Spleen (tissue), 11 donors: ENCODE measurements around the gene ZNF736. TPM values are rescaled to one million over a fixed set of nuclear protein-coding genes. Genes with fewer than 3 reads are reported as not detected.

Experiments
- DNase-seq: peaks from one replicate; pipeline ENCODE4 v3.0.0-alpha.2; 2020
- H3K27ac ChIP-seq, 8 donors: fragments of 200-600 bp; sonication (generic) in 7 of 8; 1 replicate in 4 of 8; 2 replicates in 4 of 8; pipeline versions ENCODE4 v1.5.0 to v1.8.0; 2016 to 2021; ENCODE audit warnings: inconsistent platforms in 4 of 8, mild to moderate bottlenecking in 4 of 8, moderate library complexity in 1 of 8
- H3K27me3 ChIP-seq, 7 donors: fragments of 200-600 bp; sonication (generic) in 6 of 7; replicated peaks in 1 of 7; 1 replicate in 4 of 7; 2 replicates in 3 of 7; pipeline versions ENCODE4 v1.5.0 to v1.8.0; 2016 to 2021; ENCODE audit warnings: inconsistent platforms in 3 of 7, mild to moderate bottlenecking in 1 of 7
- H3K36me3 ChIP-seq, 6 donors: fragments of 200-600 bp; sonication (generic) in 5 of 6; 1 replicate in 4 of 6; 2 replicates in 2 of 6; pipeline versions ENCODE4 v1.5.0 to v1.8.0; 2016 to 2021; ENCODE audit warnings: inconsistent platforms in 2 of 6
- H3K4me1 ChIP-seq, 6 donors: fragments of 200-600 bp; sonication (generic) in 5 of 6; 1 replicate in 3 of 6; 2 replicates in 3 of 6; pipeline versions ENCODE4 v1.5.0 to v1.8.0; 2016 to 2021; ENCODE audit warnings: inconsistent platforms in 3 of 6
- H3K4me3 ChIP-seq, 8 donors: fragments of 200-600 bp; sonication (generic) in 7 of 8; 1 replicate in 4 of 8; 2 replicates in 4 of 8; pipeline versions ENCODE4 v1.5.0 to v1.8.0; 2016 to 2021; ENCODE audit warnings: inconsistent platforms in 4 of 8, mild to moderate bottlenecking in 4 of 8, moderate library complexity in 2 of 8
- H3K9me3 ChIP-seq, 8 donors: fragments of 200-600 bp; sonication (generic) in 7 of 8; 1 replicate in 4 of 8; 2 replicates in 4 of 8; pipeline versions ENCODE4 v1.5.0 to v1.8.0; 2016 to 2021; ENCODE audit warnings: inconsistent platforms in 4 of 8
- POLR2A ChIP-seq, 3 donors: fragments of 450-650 bp; IDR thresholded peaks; one replicate each; pipeline ENCODE4 v1.5.1; 2017; ENCODE audit warnings: antibody characterized with exemption in 3 of 3, mild to moderate bottlenecking in 1 of 3
- POLR2AphosphoS5 ChIP-seq, 3 donors: sonication (generic); formaldehyde crosslinking; IDR thresholded peaks; one replicate each; pipeline ENCODE4 v1.5.1; 2017; ENCODE audit warnings: antibody characterized with exemption in 3 of 3
- WGBS, 5 donors: extraction: QIAGEN DNeasy Blood & Tissue Kit in 3 of 5; methylation state at CpG; one replicate each; pipeline versions ENCODE4 v1.1.5 to v1.1.7; 2013 to 2018; 5-methylcytosine and 5-hydroxymethylcytosine counted together
- intact Hi-C: fragments of 100-400 bp; cut with DNase I; formaldehyde crosslinking; loops from one replicate; pipeline ENCODE4 v1.15.0; 2023; ENCODE audit warnings: low total_unique reads
- polyA plus RNA-seq, 3 donors: library from polyadenylated mRNA; stranded (reverse); fragments of 200-250 nt; gene quantifications; one replicate each; pipeline ENCODE4 v1.2.1, GENCODE V29; 2013
- total RNA-seq, 7 donors: library from RNA; depleted of rRNA in 3 of 7; stranded (reverse); fragments of >200 nt in 3 of 7; fragmentation: NEBNext Ultra II Directional in 4 of 7; extraction: Animal tissue kit (Norgen Biotek cat#: 25700) in 4 of 7; gene quantifications; one replicate each; pipeline versions ENCODE4 v1.1.0 to v1.2.1, GENCODE V29; 2016 to 2021
- TF ChIP-seq, protein P1 (sequence below), 11 experiments: fragments of 200-600 bp in 7 of 11; fragments of 450-650 bp in 4 of 11; sonication (generic) in 4 of 11; IDR thresholded peaks in 8 of 11; conservative IDR thresholded peaks in 3 of 11; 1 replicate in 7 of 11; 2 replicates in 4 of 11; pipeline versions ENCODE4 v1.4.0 to v1.8.0; 2016 to 2021; ENCODE audit warnings: antibody characterized with exemption in 11 of 11, inconsistent platforms in 4 of 11, mild to moderate bottlenecking in 1 of 11
- donor health status: healthy with polysubstance abuse.
- donor health status: DM: no; HTN: no; CAD: no; lungs with moderate emphysema.
- donor health status: DM: no; HTN: no; CAD: no.
- donor health status: Bipolar disorder and iron deficiency.
- donor health status: healthy.
- donor health status: DM: no; HTN: no; CAD: no.
- donor health status: DM: yes; HTN: yes; CAD: no.

ZNF736 gene
- total and polyA plus RNA-seq, 10 donors = 4.5 to 35.4 (median 28.6) TPM

DNA sequence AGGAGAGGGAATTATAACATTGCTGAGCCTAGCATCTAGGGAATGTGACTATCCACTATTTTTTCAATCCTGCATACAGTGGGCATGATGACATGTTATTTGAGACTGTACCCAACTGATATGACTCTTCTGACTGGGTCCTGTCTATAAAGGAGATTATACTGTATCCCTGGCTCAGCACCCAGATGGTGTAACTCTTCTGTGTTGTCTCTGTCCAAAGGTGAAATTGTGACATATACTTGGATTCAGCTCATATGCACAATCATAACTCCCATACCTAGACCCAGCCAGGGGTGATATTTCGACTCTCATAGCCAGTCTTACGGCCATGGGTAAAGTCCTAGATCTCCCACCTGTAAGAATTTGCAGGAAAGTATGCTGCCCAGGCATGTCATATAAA lies 59.3 kb downstream of the ZNF736 start:
- intact Hi-C loops = no loop called here
- WGBS, 5 donors = 77 to 87% (median 81%) methylated on average over 2 of the region's 2 CpGs
- H3K27me3 ChIP-seq = no peaks in the 10 kb centered on the region

DNA sequence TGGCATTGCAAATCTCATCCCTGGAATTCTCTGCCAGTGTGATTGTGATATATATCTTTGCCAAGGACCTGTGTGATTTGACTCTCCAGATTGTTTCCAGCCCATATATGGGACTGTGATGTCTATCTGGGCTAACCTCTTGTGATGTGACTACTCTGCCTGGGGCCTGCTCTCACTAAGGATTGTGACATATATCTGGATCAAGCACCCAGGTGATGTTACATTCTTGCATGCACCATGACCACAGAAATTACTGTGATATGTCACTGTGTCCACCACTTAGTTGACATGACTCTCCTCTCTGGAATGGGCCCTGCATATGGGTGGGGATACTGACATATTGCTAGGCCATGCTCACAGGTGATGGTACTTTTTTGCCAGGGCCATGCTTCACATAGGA lies 86.6 kb downstream of the ZNF736 start:
- H3K36me3 ChIP-seq = no peaks in the 10 kb centered on the region
- peaks cover 0 to 55% (median 21%) of the 10 kb centered on the region in 8 donors for H3K9me3 ChIP-seq
- DNase-seq = no peak
- intact Hi-C loops = no loop called here
- H3K27me3 ChIP-seq = no peaks in the 10 kb centered on the region
- H3K4me3 ChIP-seq = no peak overlapping the region
- no peaks in the 10 kb centered on the region for H3K4me1 ChIP-seq
- no peak overlapping the region for H3K27ac ChIP-seq
- TF ChIP-seq, protein P1, sequence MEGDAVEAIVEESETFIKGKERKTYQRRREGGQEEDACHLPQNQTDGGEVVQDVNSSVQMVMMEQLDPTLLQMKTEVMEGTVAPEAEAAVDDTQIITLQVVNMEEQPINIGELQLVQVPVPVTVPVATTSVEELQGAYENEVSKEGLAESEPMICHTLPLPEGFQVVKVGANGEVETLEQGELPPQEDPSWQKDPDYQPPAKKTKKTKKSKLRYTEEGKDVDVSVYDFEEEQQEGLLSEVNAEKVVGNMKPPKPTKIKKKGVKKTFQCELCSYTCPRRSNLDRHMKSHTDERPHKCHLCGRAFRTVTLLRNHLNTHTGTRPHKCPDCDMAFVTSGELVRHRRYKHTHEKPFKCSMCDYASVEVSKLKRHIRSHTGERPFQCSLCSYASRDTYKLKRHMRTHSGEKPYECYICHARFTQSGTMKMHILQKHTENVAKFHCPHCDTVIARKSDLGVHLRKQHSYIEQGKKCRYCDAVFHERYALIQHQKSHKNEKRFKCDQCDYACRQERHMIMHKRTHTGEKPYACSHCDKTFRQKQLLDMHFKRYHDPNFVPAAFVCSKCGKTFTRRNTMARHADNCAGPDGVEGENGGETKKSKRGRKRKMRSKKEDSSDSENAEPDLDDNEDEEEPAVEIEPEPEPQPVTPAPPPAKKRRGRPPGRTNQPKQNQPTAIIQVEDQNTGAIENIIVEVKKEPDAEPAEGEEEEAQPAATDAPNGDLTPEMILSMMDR (IDR thresholded peaks at IDR 0.05 in 8 of 11, conservative IDR thresholded peaks at IDR 0.05 in 3 of 11) = no peak
- no peak for TF ChIP-seq POLR2AphosphoS5 (IDR thresholded peaks at IDR 0.05)
- TF ChIP-seq POLR2A (IDR thresholded peaks at IDR 0.05) = no peak

More for the DNA sequence above, 59.3 kb downstream of the ZNF736 start:
- Histone ChIP-seq H3K9me3 (peaks cover 0 to 100% (median 78%) of the 10 kb centered on the region in 8 donors), H3K4me1 (no peaks in the 10 kb centered on the region), H3K4me3 (no peak overlapping the region), H3K27ac (no peak overlapping the region), H3K36me3 (no peaks in the 10 kb centered on the region)
- TF ChIP-seq, protein P1 (IDR thresholded peaks at IDR 0.05 in 8 of 11, conservative IDR thresholded peaks at IDR 0.05 in 3 of 11) = no peak
- no peak for TF ChIP-seq POLR2AphosphoS5 (IDR thresholded peaks at IDR 0.05)
- no peak for TF ChIP-seq POLR2A (IDR thresholded peaks at IDR 0.05)
- no peak for DNase-seq

Other genes starting within 250 kb of the ZNF736 start
- gene ZNF735, start 106.8 kb upstream of the ZNF736 start, total RNA-seq = not detected
- not detected for gene ZNF735, start 106.8 kb upstream of the ZNF736 start, polyA plus RNA-seq
- gene ZNF679, start 85.5 kb upstream of the ZNF736 start, total RNA-seq = not detected
- gene ZNF679, start 85.5 kb upstream of the ZNF736 start, polyA plus RNA-seq = not detected
- gene ZNF680, start 249.1 kb downstream of the ZNF736 start, total RNA-seq = 10 to 100 TPM; 19.4 to 47.8 (median 25.7) TPM
- 1 to 10 TPM; 5.0 to 7.9 (median 6.3) TPM for gene ZNF680, start 249.1 kb downstream of the ZNF736 start, polyA plus RNA-seq